GM18868 (cell line): ENCODE measurements around the gene CFAP53.

Experiments
- ATAC-seq: cut with Tn5 transposase; IDR thresholded peaks from one replicate; pipeline ENCODE4 v1.9.1; 2021; ENCODE audit warnings: mild to moderate bottlenecking, moderate library complexity; ENCODE audit not compliant: unreplicated experiment

The CFAP53 gene

DNA sequence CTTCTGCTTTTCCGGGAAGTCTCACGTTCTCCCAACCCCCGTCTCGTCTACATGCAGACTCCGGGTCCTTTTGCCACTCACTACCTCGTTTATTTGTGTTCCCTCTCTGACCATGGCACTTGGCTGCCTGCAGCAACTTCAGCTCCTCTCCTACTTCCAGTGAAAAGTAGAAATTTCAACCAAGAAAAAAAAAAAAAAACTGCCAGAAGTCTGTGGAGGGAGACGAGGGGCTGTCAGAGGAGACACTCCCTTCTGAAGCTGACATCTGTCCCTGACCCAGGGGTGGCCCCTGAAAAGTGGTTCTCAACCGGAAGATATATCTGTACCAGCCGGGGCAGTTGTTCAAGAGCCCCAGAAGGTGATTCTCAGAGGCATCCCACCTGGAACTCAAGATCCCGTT, 70.6 kb downstream of the CFAP53 start:
- ATAC-seq, result no peak

DNA sequence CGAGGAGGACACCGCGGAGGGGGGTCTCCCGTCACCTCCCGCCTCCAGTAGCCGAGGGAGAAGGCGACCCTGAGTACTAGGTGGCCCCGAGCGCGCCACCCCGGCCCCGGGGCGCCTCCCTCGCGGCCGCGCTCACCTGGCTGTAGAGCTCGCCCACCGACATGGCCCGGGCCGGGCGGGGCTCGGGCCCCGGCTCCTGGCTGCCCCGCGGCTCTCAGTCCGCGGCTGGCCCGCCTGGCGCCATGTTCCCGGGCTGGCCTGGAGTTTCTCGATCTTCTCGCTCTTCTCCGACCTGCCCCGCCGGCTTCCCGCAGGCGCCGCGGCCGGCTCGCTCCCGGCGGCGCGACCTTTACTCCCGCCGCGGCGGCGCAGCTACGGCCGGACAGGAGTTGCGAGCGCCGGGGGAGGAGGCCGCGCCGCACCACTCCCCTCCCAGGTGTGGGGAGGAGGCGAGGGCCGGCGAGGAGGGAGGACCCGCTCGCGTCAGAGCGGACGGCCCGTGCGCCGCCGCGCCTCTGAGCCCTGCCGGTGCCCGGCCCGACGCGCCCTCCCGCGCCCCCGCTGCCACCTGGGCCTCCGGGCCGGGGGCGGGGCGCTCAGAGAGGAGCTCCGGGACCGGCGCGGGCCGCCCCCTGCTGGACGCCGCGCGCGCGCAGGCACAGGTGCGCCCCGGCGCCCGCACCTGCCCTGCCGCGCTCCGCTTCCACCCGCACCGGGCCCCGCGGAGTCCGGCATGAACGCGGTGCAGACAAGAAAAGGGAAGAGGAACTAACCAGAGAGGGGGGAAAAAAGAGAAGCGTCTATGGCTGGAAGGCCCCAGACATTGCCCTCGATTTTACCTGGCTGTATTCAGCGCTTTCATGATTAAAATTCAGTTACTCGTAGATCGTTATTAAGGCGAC, 71.4 kb downstream of the CFAP53 start, which contains the start of gene MYO5B:
TSS of gene MYO5B (minus strand) at position 517 of the 902 bp plus-strand sequence. CDS start at position 163, 354 bp downstream.
- peak; percentile 81 for ATAC-seq

DNA sequence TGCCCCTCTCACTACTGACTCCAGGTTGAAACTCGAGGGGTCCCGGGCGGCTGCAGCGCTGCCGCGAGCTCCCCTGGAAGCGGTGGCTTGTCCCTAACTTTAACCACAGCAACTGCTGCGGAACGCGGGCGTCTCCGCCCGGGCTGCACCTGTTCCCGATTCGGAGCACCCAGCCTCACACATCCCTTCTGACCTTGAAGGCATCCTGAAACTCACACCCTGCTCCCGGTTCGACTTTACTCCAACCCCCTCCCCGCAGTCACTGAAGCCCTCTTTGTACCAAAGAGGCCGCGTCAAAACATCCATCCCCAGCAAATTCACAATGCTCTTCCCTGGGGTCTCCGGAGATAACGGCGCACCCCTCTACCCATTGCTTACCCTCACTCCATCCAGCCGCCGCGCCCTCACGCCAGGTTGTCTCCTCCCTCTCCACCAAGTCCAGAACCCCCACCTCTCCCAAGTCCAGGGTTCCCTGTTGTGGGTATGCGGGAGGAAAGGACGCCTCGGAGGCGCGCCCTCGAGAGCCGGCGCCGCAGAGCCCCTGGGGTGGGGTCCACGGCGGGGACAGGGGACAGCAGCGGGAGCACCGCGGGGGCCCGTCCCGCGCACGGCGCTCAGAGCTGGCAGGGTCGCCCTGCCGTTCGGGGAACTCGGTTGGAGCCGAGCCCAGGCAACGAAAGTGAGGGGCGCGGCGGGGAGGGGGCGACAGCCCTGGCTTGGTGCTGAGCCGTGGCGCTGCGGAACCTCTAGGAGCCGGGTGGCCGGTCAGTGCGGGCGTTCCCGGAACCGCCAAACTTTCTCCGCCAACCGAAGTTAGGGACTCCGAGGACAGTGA, 72.3 kb downstream of the CFAP53 start:
- ATAC-seq, result no peak

DNA sequence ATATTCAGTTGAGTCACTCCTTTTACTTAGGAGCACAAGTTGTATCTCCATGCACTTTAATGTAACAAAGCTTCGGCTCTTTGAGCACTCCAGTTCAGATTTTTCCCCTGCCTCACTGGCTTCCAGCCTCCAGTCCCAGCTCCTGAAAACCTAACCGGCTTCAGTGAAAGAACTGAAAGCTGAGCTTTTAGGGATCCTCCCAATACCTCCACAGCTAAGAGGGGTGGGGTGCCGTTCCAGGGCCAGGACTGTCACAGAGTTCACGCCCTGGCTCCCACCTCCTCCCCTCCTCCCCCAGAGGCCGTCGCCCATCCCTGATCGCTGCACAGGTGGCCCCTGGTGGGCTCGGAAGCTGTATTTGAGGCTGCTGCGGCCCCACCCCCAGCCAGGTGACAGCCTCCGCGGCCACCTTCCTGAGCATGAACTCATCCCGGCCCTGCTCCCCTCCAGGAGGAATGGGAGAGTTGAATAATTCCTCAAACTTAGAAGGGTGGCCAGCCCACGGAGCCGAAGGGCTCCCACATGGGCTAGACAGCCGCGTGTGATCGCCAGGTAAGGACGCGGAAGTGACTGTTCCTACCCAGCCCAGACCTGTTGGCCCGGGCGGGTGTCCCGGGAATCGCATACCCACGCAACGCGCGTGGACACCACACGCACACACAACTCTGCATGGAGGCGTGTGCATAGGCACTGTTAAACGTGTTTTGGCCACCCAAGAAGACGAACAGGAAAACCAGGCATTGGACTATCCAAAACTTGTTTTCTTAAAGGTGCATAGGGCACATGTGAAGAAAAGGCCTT, 73.1 kb downstream of the CFAP53 start:
- ATAC-seq, result no peak

GRCh38 chr18:50190926-50191325, 75.4 kb downstream of the CFAP53 start:
- no peak for ATAC-seq

GRCh38 chr18:50190236-50190635, 76.1 kb downstream of the CFAP53 start:
- no peak for ATAC-seq

- peak; percentile 77 for ATAC-seq
These were observed 77.1 kb downstream of the CFAP53 start for GRCh38 chr18:50189160-50189559.

GRCh38 chr18:50188652-50189051, 77.6 kb downstream of the CFAP53 start:
- no peak for ATAC-seq

- no peak for ATAC-seq
These were observed 78.6 kb downstream of the CFAP53 start for GRCh38 chr18:50187659-50188058.

DNA sequence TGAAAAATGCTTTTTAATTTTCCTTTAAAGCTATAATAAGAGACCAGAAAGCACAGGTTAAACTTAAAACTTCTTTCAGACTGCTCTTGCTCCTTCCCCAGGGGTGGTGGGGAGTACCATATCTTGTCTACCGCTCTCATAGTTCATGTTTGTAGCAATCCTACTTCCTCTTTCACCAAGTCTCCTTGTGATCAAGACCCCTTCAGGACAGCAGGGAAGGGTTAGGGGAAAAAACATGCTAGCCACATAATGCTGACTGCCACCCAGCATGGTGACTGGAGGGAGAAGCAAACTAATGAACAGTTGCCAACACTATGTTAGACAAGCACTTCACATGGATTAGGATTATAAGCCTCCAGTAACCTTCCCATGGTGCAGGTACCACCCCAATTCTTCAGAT, 79.9 kb downstream of the CFAP53 start:
- no peak for ATAC-seq

DNA sequence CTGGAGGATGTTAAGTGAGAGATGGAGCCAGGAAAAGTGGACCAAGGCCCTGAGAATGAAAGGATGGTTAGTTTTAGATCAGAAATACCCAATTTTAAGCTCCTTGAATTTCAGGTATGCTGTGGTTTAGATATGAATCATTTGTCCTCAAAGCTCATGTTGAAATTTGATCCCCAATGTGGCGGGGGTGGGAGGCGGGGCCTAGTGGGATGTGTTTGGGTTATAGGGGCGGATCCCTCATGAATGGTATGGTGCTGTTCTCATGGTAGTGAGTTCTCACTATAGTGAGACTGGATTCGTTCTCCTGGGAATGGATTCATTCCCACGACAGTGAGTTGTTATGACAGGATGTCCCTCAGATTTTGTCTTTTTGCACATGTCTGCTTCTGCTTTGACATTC, 82.7 kb downstream of the CFAP53 start:
- no peak for ATAC-seq

GRCh38 chr18:50182511-50182910, 83.8 kb downstream of the CFAP53 start:
- no peak for ATAC-seq

- no peak for ATAC-seq
These were observed 84.7 kb downstream of the CFAP53 start for GRCh38 chr18:50181590-50181989.

- ATAC-seq, result no peak
These were observed 86.8 kb downstream of the CFAP53 start for GRCh38 chr18:50179465-50179864.

- ATAC-seq, result no peak
These were observed 88.9 kb downstream of the CFAP53 start for GRCh38 chr18:50177294-50177992.
